HCT116 (cell line): ENCODE measurements around the gene SNX15. TPM values are rescaled to one million over a fixed set of nuclear protein-coding genes. Genes with fewer than 3 reads are reported as not detected.

Experiments used
- ATAC-seq: fragments of 200-7000 bp; cut with Tn5 transposase; 2 replicates; pipeline ENCODE4 v1.9.1; 2020; ENCODE audit warnings: mild to moderate bottlenecking, moderate library complexity
- BruUV-seq: library from RNA; stranded (reverse); fragments of 400-500 nt; replicated peaks from 2 replicates; lab custom pipeline; 2021; lab: Mats Ljungman, UMichigan
- CTCF ChIA-PET: fragments of 300-600 bp; sonication (Branson Sonifier 250); formaldehyde crosslinking; loops from one replicate; lab custom pipeline; 2021; ENCODE audit warnings: antibody characterized with exemption; lab: Charles Lee
- POLR2A ChIA-PET: fragments of 300-600, 350-600 bp; sonication (Branson Sonifier 250); formaldehyde crosslinking; loops from one replicate; lab custom pipeline; 2021; ENCODE audit warnings: antibody characterized with exemption; lab: Charles Lee
- RAD21 ChIA-PET, 2 experiments: fragments of 300-600 bp; sonication (Branson Sonifier 250); formaldehyde crosslinking; loops; one replicate each; lab custom pipeline; 2023; ENCODE audit warnings: low total read pairs in 2 of 2; ENCODE audit not compliant: uncharacterized antibody in 2 of 2, unreplicated experiment in 2 of 2, low non-redundant PET in 1 of 2; lab: Charles Lee
- DNase-seq: peaks from one replicate; pipeline ENCODE4 v3.0.0-alpha.2; 2010; ENCODE audit warnings: low read depth, low spot score
- H2AFZ ChIP-seq: fragments of 200-600 bp; shearing (Covaris generic), sonication (generic); 2 replicates; pipeline ENCODE4 v1.6.1; 2017; ENCODE audit warnings: low read depth, mixed run types, mixed read lengths, antibody characterized with exemption, low read length; ENCODE audit not compliant: poor library complexity, severe bottlenecking
- H3K27ac ChIP-seq: 2 replicates; pipeline ENCODE4 v1.5.1; 2012; ENCODE audit warnings: low read depth, low read length
- H3K27me3 ChIP-seq: fragments of 200-600 bp; sonication (generic); 2 replicates; pipeline ENCODE4 v1.6.1; 2016; ENCODE audit warnings: mixed run types, low read length, mixed read lengths; ENCODE audit not compliant: insufficient read depth
- H3K36me3 ChIP-seq, 2 experiments: fragments of 200-500 bp in 1 of 2; fragments of 200-600 bp in 1 of 2; sonication (Bioruptor generic) in 1 of 2; sonication (generic) in 1 of 2; 2 replicates each; pipeline versions ENCODE4 v1.5.1 to v1.6.1; 2014 to 2016; ENCODE audit warnings: low read length in 2 of 2, inconsistent platforms in 1 of 2, mixed read lengths in 1 of 2, mixed run types in 1 of 2; ENCODE audit not compliant: insufficient read depth in 2 of 2, control insufficient read depth in 1 of 2
- H3K4me1 ChIP-seq, 2 experiments: fragments of 200-600 bp in 1 of 2; sonication (generic) in 1 of 2; 2 replicates each; pipeline versions ENCODE4 v1.5.1 to v1.6.1; 2012 to 2017; ENCODE audit warnings: low read length in 2 of 2, inconsistent platforms in 1 of 2, mild to moderate bottlenecking in 1 of 2, mixed read lengths in 1 of 2, mixed run types in 1 of 2, moderate library complexity in 1 of 2; ENCODE audit not compliant: insufficient read depth in 2 of 2, control insufficient read depth in 1 of 2
- H3K4me2 ChIP-seq: fragments of 200-600 bp; sonication (generic); 2 replicates; pipeline ENCODE4 v1.6.1; 2017; ENCODE audit warnings: mixed run types, low read length, mixed read lengths
- H3K4me3 ChIP-seq, 2 experiments: fragments of 200-600 bp in 1 of 2; sonication (generic) in 1 of 2; replicated peaks in 1 of 2; 2 replicates each; pipeline ENCODE4 v1.5.1; 2011 to 2016; ENCODE audit warnings: low read length in 2 of 2, control low read depth in 1 of 2, low read depth in 1 of 2, mild to moderate bottlenecking in 1 of 2, mixed read lengths in 1 of 2, mixed run types in 1 of 2
- H3K79me2 ChIP-seq: fragments of 200-600 bp; sonication (generic); 2 replicates; pipeline ENCODE4 v1.6.1; 2017; ENCODE audit warnings: mild to moderate bottlenecking, mixed run types, low read length, moderate library complexity, mixed read lengths; ENCODE audit not compliant: insufficient read depth
- H3K9ac ChIP-seq: fragments of 200-600 bp; sonication (generic); 2 replicates; pipeline ENCODE4 v1.6.1; 2016; ENCODE audit warnings: low read length, mixed read lengths
- H3K9me2 ChIP-seq: fragments of 200-600 bp; sonication (generic), shearing (Covaris generic); 2 replicates; pipeline ENCODE4 v1.6.1; 2017; ENCODE audit warnings: mixed run types, mild to moderate bottlenecking, moderate library complexity; ENCODE audit not compliant: insufficient read depth
- H3K9me3 ChIP-seq, 2 experiments: fragments of 200-500 bp in 1 of 2; fragments of 200-600 bp in 1 of 2; sonication (Bioruptor generic) in 1 of 2; sonication (generic) in 1 of 2; 2 replicates each; pipeline ENCODE4 v1.6.1; 2014 to 2017; ENCODE audit warnings: low read length in 2 of 2, mixed read lengths in 2 of 2, inconsistent platforms in 1 of 2, low read depth in 1 of 2, mild to moderate bottlenecking in 1 of 2, mixed run types in 1 of 2, moderate library complexity in 1 of 2; ENCODE audit not compliant: control insufficient read depth in 1 of 2, insufficient read depth in 1 of 2
- H4K20me1 ChIP-seq: fragments of 200-600 bp; sonication (generic), shearing (Covaris generic); 2 replicates; pipeline ENCODE4 v1.6.1; 2017; ENCODE audit warnings: mixed run types, mild to moderate bottlenecking, moderate library complexity; ENCODE audit not compliant: insufficient read depth
- CBX3 ChIP-seq: IDR thresholded peaks from 2 replicates; pipeline ENCODE4 v1.6.1; 2012; ENCODE audit warnings: low read depth
- CEBPB ChIP-seq: IDR thresholded peaks from 2 replicates; pipeline ENCODE4 v1.6.1; 2012; ENCODE audit warnings: low read depth
- EGR1 ChIP-seq: IDR thresholded peaks from 2 replicates; pipeline ENCODE4 v1.6.1; 2012; ENCODE audit warnings: low read depth
- ELF1 ChIP-seq: IDR thresholded peaks from 2 replicates; pipeline ENCODE4 v1.6.1; 2012; ENCODE audit warnings: low read depth, borderline replicate concordance
- EZH2 ChIP-seq: fragments of 200-600 bp; sonication (generic); IDR thresholded peaks from 2 replicates; pipeline ENCODE4 v1.6.1; 2017; ENCODE audit warnings: antibody characterized with exemption, mixed run types
- FOSL1 ChIP-seq: IDR thresholded peaks from 2 replicates; pipeline ENCODE4 v1.6.1; 2012; ENCODE audit warnings: low read depth
- JUND ChIP-seq: IDR thresholded peaks from 2 replicates; pipeline ENCODE4 v1.6.1; 2012
- POLR2A ChIP-seq: IDR thresholded peaks from 2 replicates; pipeline ENCODE4 v1.7.0; 2011; ENCODE audit warnings: borderline replicate concordance; ENCODE audit not compliant: insufficient read depth, insufficient read length; ENCODE audit errors: extremely low read depth
- POLR2AphosphoS5 ChIP-seq: IDR thresholded peaks from 2 replicates; pipeline ENCODE4 v1.6.1; 2011; ENCODE audit warnings: mild to moderate bottlenecking, low read depth, low read length, moderate library complexity
- RAD21 ChIP-seq: IDR thresholded peaks from 2 replicates; pipeline ENCODE4 v1.6.1; 2012; ENCODE audit warnings: low read depth, mild to moderate bottlenecking
- SP1 ChIP-seq: IDR thresholded peaks from 2 replicates; pipeline ENCODE4 v1.6.1; 2012; ENCODE audit warnings: low read depth
- SRF ChIP-seq: IDR thresholded peaks from 2 replicates; pipeline ENCODE4 v1.6.1; 2012; ENCODE audit warnings: low read depth
- TCF7L2 ChIP-seq: IDR thresholded peaks from 2 replicates; pipeline ENCODE4 v1.7.0; 2011; ENCODE audit warnings: borderline replicate concordance, inconsistent platforms; ENCODE audit not compliant: insufficient read depth, insufficient read length; ENCODE audit errors: extremely low read depth
- ZFX ChIP-seq: fragments of 450-650 bp; IDR thresholded peaks from 2 replicates; pipeline ENCODE4 v1.6.1; 2017
- ZNF274 ChIP-seq: fragments of 200-500 bp; sonication (Bioruptor generic); IDR thresholded peaks from 2 replicates; pipeline ENCODE4 v1.6.1; 2014; ENCODE audit warnings: mild to moderate bottlenecking, low read depth, low read length, inconsistent platforms
- intact Hi-C: fragments of 100-400 bp; cut with micrococcal nuclease; formaldehyde crosslinking; loops from 2 replicates; pipeline ENCODE4 v1.10.0; 2022
- total RNA-seq: library from RNA; stranded (reverse); gene quantifications from one replicate; pipeline ENCODE4 v1.2.1, GENCODE V29; 2021; ENCODE audit not compliant: unreplicated experiment
- TF ChIP-seq, protein P1 (sequence below), 3 experiments: fragments of 200-600 bp in 1 of 3; sonication (generic) in 1 of 3; IDR thresholded peaks in 2 of 3; conservative IDR thresholded peaks in 1 of 3; 2 replicates each; pipeline ENCODE4 v1.5.1; 2012 to 2017; ENCODE audit warnings: low read depth in 2 of 3, low read length in 2 of 3, antibody characterized with exemption in 1 of 3, borderline replicate concordance in 1 of 3, control low read depth in 1 of 3, mild to moderate bottlenecking in 1 of 3, mixed read lengths in 1 of 3, mixed run types in 1 of 3, moderate library complexity in 1 of 3; ENCODE audit not compliant: insufficient read depth in 1 of 3
- TF ChIP-seq, protein P2 (sequence below): IDR thresholded peaks from 2 replicates; pipeline ENCODE4 v1.6.1; 2012
- TF ChIP-seq, protein P3 (sequence below): IDR thresholded peaks from 2 replicates; pipeline ENCODE4 v1.6.1; 2011; ENCODE audit warnings: mild to moderate bottlenecking, low read length, moderate library complexity; ENCODE audit not compliant: insufficient replicate concordance; ENCODE audit errors: extremely low read depth

The SNX15 gene
- total RNA-seq, 1 experiment from 2014 or later, result 16.8 TPM

DNA sequence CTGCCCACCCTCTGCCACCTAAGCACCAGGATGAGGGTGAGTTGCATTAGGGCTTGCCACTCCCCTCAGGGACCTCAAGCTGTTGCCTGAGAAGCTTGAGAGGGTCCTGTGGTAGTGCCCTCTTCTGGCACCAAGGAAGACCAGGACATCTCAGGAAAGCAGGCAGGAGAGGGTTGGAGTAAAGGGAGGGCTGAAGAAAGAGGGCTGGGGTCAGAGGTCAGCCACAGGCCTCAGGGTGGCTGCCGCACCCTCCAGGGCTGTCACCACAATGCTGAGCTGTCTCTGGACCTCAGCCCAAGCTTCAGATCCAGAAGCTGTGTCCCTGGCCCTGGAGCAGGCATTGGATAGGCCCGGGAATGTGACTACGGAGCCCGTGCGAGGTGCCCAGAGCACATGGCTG lies 17.8 kb downstream of the SNX15 start:
- RAD21 ChIA-PET, result no interaction called here
- H3K27ac ChIP-seq, result no peak overlapping the region
- no peak for ATAC-seq
- BruUV-seq, result no TSS peak
- no peak for DNase-seq
- H3K4me1 ChIP-seq, result peaks cover 21 to 34% of the 10 kb centered on the region in 2 experiments
- TF ChIP-seq ZFX, result no peak
- no peak for TF ChIP-seq SP1
- no peak for TF ChIP-seq RAD21
- TF ChIP-seq POLR2AphosphoS5, result no peak
- no peak for TF ChIP-seq TCF7L2
- TF ChIP-seq SRF, result no peak
- no peak for TF ChIP-seq FOSL1
- TF ChIP-seq ZNF274, result no peak
- no peak for TF ChIP-seq EGR1
- TF ChIP-seq EZH2, result no peak
- TF ChIP-seq, protein P1, sequence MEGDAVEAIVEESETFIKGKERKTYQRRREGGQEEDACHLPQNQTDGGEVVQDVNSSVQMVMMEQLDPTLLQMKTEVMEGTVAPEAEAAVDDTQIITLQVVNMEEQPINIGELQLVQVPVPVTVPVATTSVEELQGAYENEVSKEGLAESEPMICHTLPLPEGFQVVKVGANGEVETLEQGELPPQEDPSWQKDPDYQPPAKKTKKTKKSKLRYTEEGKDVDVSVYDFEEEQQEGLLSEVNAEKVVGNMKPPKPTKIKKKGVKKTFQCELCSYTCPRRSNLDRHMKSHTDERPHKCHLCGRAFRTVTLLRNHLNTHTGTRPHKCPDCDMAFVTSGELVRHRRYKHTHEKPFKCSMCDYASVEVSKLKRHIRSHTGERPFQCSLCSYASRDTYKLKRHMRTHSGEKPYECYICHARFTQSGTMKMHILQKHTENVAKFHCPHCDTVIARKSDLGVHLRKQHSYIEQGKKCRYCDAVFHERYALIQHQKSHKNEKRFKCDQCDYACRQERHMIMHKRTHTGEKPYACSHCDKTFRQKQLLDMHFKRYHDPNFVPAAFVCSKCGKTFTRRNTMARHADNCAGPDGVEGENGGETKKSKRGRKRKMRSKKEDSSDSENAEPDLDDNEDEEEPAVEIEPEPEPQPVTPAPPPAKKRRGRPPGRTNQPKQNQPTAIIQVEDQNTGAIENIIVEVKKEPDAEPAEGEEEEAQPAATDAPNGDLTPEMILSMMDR (IDR thresholded peaks at IDR 0.05 in 2 of 3, conservative IDR thresholded peaks at IDR 0.05 in 1 of 3; ENCODE audit: borderline replicate concordance in 1 of 3, insufficient read depth in 1 of 3, low read depth in 2 of 3, low read length in 2 of 3), result no peak
- TF ChIP-seq JUND, result no peak
- TF ChIP-seq ELF1, result no peak
- TF ChIP-seq CBX3, result no peak
- no peak for TF ChIP-seq CEBPB
- TF ChIP-seq POLR2A, result no peak
- TF ChIP-seq, protein P2, sequence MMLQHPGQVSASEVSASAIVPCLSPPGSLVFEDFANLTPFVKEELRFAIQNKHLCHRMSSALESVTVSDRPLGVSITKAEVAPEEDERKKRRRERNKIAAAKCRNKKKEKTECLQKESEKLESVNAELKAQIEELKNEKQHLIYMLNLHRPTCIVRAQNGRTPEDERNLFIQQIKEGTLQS, result no peak
- TF ChIP-seq, protein P3, sequence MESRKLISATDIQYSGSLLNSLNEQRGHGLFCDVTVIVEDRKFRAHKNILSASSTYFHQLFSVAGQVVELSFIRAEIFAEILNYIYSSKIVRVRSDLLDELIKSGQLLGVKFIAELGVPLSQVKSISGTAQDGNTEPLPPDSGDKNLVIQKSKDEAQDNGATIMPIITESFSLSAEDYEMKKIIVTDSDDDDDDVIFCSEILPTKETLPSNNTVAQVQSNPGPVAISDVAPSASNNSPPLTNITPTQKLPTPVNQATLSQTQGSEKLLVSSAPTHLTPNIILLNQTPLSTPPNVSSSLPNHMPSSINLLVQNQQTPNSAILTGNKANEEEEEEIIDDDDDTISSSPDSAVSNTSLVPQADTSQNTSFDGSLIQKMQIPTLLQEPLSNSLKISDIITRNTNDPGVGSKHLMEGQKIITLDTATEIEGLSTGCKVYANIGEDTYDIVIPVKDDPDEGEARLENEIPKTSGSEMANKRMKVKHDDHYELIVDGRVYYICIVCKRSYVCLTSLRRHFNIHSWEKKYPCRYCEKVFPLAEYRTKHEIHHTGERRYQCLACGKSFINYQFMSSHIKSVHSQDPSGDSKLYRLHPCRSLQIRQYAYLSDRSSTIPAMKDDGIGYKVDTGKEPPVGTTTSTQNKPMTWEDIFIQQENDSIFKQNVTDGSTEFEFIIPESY, result no peak
- TF ChIP-seq, all 23 proteins: peak for 0
- H4K20me1 ChIP-seq, result no peaks in the 10 kb centered on the region
- CTCF ChIA-PET, result no interaction called here
- no peaks in the 10 kb centered on the region for H3K27me3 ChIP-seq
- H3K79me2 ChIP-seq, result peaks cover 25% of the 10 kb centered on the region
- H3K36me3 ChIP-seq, result peaks cover 2 to 8% of the 10 kb centered on the region in 2 experiments; a peak in 2 of 4 replicates
- H3K4me2 ChIP-seq, result no peak overlapping the region
- no peaks in the 10 kb centered on the region for H3K9me2 ChIP-seq
- intact Hi-C loops, result no loop called here
- H3K4me3 ChIP-seq, result no peak overlapping the region
- H3K9me3 ChIP-seq, result no peaks in the 10 kb centered on the region
- no peak overlapping the region for H3K9ac ChIP-seq
- POLR2A ChIA-PET, result interaction anchor here (1.0 kb wide), 1 partner anchor 378 kb away, joined by 3 read pairs; the partner anchor contains the start of gene NEAT1
- H2AFZ ChIP-seq, result no peak overlapping the region
